Skeletal muscle cell (primary cell): ENCODE data around the gene SYK.

Source experiments
- DNase-seq: peaks from one replicate; pipeline ENCODE4 v3.0.0-alpha.2; 2010; ENCODE audit warnings: low read depth
- H3K4me3 ChIP-seq: 2 replicates; pipeline ENCODE4 v1.5.1; 2011; ENCODE audit warnings: low read depth, mild to moderate bottlenecking, control low read depth, low read length, moderate library complexity

Gene SYK

GRCh38 chr9:90915693-90916092 is 114.1 kb downstream of the SYK start:
- no peak overlapping the region for H3K4me3 ChIP-seq
- DNase-seq, result no peak

GRCh38 chr9:90916147-90916734 is 114.6 kb downstream of the SYK start:
- no peak for DNase-seq
- H3K4me3 ChIP-seq, result no peak overlapping the region

GRCh38 chr9:90919883-90920282 is 118.3 kb downstream of the SYK start:
- no peak for DNase-seq
- H3K4me3 ChIP-seq, result no peak overlapping the region

- H3K4me3 ChIP-seq, result no peak overlapping the region
- DNase-seq, result no peak
Measured at GRCh38 chr9:90921104-90921503, 119.5 kb downstream of the SYK start.

GRCh38 chr9:90921969-90922368 is 120.3 kb downstream of the SYK start:
- DNase-seq, result no peak
- H3K4me3 ChIP-seq, result no peak overlapping the region

- DNase-seq, result no peak
Measured at GRCh38 chr9:90925581-90926257, 124.1 kb downstream of the SYK start.

GRCh38 chr9:90926936-90927335 is 125.3 kb downstream of the SYK start:
- H3K4me3 ChIP-seq, result no peak overlapping the region
- DNase-seq, result no peak

More at GRCh38 chr9:90925581-90926257, 124.1 kb downstream of the SYK start:
- H3K4me3 ChIP-seq, result no peak overlapping the region

GRCh38 chr9:90927496-90927895 is 125.9 kb downstream of the SYK start:
- H3K4me3 ChIP-seq, result no peak overlapping the region
- DNase-seq, result no peak

- DNase-seq, result no peak
- H3K4me3 ChIP-seq, result no peak overlapping the region
Measured at GRCh38 chr9:90929626-90930025, 128.0 kb downstream of the SYK start.

- no peak overlapping the region for H3K4me3 ChIP-seq
- no peak for DNase-seq
Measured at GRCh38 chr9:90933468-90933867, 131.8 kb downstream of the SYK start.

GRCh38 chr9:90939351-90939750 is 137.7 kb downstream of the SYK start:
- DNase-seq, result no peak
- H3K4me3 ChIP-seq, result no peak overlapping the region

GRCh38 chr9:90940280-90940679 is 138.7 kb downstream of the SYK start:
- H3K4me3 ChIP-seq, result no peak overlapping the region
- no peak for DNase-seq

- H3K4me3 ChIP-seq, result no peak overlapping the region
- no peak for DNase-seq
Measured at GRCh38 chr9:90941661-90942060, 140.0 kb downstream of the SYK start.

GRCh38 chr9:90942555-90942954 is 140.9 kb downstream of the SYK start:
- DNase-seq, result no peak
- no peak overlapping the region for H3K4me3 ChIP-seq

GRCh38 chr9:90943341-90943740 is 141.7 kb downstream of the SYK start:
- no peak for DNase-seq
- no peak overlapping the region for H3K4me3 ChIP-seq

GRCh38 chr9:90945336-90945735 is 143.7 kb downstream of the SYK start:
- no peak for DNase-seq
- no peak overlapping the region for H3K4me3 ChIP-seq

GRCh38 chr9:90946982-90947381 is 145.4 kb downstream of the SYK start:
- H3K4me3 ChIP-seq, result no peak overlapping the region
- no peak for DNase-seq
